HEK293T (cell line): Measurements from ENCODE around the gene TRIM59.

ENCODE experiments used
- CTCF ChIA-PET: fragments of 350-600 bp; formaldehyde crosslinking; extraction: SDS; loops from one replicate; lab custom pipeline; 2021; ENCODE audit warnings: antibody characterized with exemption, inconsistent platforms; lab: Yijun Ruan, JAX
- POLR2A ChIA-PET: fragments of 350-600 bp; formaldehyde crosslinking; extraction: SDS; loops from one replicate; lab custom pipeline; 2020; ENCODE audit warnings: antibody characterized with exemption, inconsistent platforms; lab: Yijun Ruan, JAX
- DNase-seq: peaks from one replicate; pipeline ENCODE4 v3.0.0; 2012; ENCODE audit warnings: mixed read lengths; ENCODE audit errors: extremely low spot score
- ARNT ChIP-seq: fragments of 450-650 bp; IDR thresholded peaks from 2 replicates; pipeline ENCODE4 v1.6.1; 2017; ENCODE audit warnings: mild to moderate bottlenecking
- BHLHE40 ChIP-seq: fragments of 450-650 bp; IDR thresholded peaks from 2 replicates; pipeline ENCODE4 v1.6.1; 2016; ENCODE audit warnings: mild to moderate bottlenecking, moderate library complexity, borderline replicate concordance
- CTBP1 ChIP-seq: fragments of 450-650 bp; IDR thresholded peaks from 2 replicates; pipeline ENCODE4 v1.6.1; 2016; ENCODE audit warnings: borderline replicate concordance
- ELF4 ChIP-seq: fragments of 450-650 bp; IDR thresholded peaks from 2 replicates; pipeline ENCODE4 v1.6.1; 2017; ENCODE audit warnings: antibody characterized with exemption
- FOXA1 ChIP-seq: fragments of 450-650 bp; IDR thresholded peaks from 2 replicates; pipeline ENCODE4 v1.6.1; 2016; ENCODE audit warnings: mild to moderate bottlenecking
- FOXK2 ChIP-seq: fragments of 450-650 bp; IDR thresholded peaks from 2 replicates; pipeline ENCODE4 v1.6.1; 2016; ENCODE audit warnings: mild to moderate bottlenecking
- FOXM1 ChIP-seq: fragments of 450-650 bp; IDR thresholded peaks from 2 replicates; pipeline ENCODE4 v1.6.1; 2017; ENCODE audit warnings: mild to moderate bottlenecking, borderline replicate concordance
- HDGF ChIP-seq: fragments of 450-650 bp; IDR thresholded peaks from 2 replicates; pipeline ENCODE4 v1.6.1; 2017; ENCODE audit warnings: antibody characterized with exemption, borderline replicate concordance
- L3MBTL2 ChIP-seq: fragments of 450-650 bp; conservative IDR thresholded peaks from 2 replicates; pipeline ENCODE4 v1.6.1; 2016; ENCODE audit warnings: mild to moderate bottlenecking
- LEF1 ChIP-seq: fragments of 450-650 bp; IDR thresholded peaks from 2 replicates; pipeline ENCODE4 v1.6.1; 2017; ENCODE audit warnings: mild to moderate bottlenecking, borderline replicate concordance
- NFRKB ChIP-seq: fragments of 450-650 bp; IDR thresholded peaks from 2 replicates; pipeline ENCODE4 v1.6.1; 2016; ENCODE audit warnings: mild to moderate bottlenecking, moderate library complexity
- PKNOX1 ChIP-seq: fragments of 450-650 bp; IDR thresholded peaks from 2 replicates; pipeline ENCODE4 v1.6.1; 2016
- SP1 ChIP-seq: fragments of 450-650 bp; IDR thresholded peaks from 2 replicates; pipeline ENCODE4 v1.6.1; 2017
- SUZ12 ChIP-seq: fragments of 450-650 bp; IDR thresholded peaks from 2 replicates; pipeline ENCODE4 v1.6.1; 2016; ENCODE audit warnings: mild to moderate bottlenecking
- TARDBP ChIP-seq: fragments of 450-650 bp; IDR thresholded peaks from 2 replicates; pipeline ENCODE4 v1.6.1; 2016
- ZNF384 ChIP-seq: fragments of 450-650 bp; IDR thresholded peaks from 2 replicates; pipeline ENCODE4 v1.6.1; 2016

Gene TRIM59

DNA sequence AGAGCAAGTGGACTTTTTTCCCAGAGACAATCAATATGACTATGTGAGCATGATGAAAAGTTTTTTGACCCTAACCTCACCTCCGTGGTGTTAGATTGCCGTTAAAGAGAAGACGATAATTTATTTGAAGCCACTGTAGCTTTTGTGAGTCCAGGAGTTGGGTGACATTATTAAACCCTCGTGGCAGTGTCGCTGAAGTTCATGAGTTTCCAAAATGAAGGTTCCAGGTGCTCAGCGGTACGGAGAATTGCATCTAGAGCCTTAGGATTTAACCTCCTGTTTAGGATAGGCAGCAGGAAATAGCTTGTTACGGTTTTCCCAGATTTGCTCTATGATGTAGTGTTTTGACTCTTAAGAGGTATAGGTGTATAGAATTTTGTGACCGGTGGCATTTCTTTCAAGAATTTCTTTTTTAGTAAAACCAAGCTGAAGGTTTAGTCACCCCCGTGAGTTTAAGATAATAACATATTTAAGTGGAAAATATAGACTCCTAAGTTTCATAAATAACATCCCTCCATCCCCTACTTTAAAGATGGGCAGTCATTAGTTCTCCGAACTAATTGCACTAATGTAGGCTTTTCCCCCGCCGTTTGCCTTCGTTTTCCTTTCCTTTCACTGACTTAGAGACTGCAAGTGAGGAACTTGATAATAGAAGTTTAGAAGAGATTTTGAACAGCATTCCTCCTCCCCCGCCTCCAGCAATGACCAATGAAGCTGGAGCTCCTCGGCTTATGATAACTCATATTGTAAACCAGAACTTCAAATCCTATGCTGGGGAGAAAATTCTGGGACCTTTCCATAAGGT is 48.1 kb downstream of the TRIM59 start:
- TF ChIP-seq HDGF = no peak
- TF ChIP-seq TARDBP = no peak
- TF ChIP-seq CTBP1 = no peak
- TF ChIP-seq FOXA1 = no peak
- TF ChIP-seq FOXK2 = no peak
- TF ChIP-seq FOXM1 = no peak
- no peak for TF ChIP-seq SUZ12
- no peak for TF ChIP-seq NFRKB
- no peak for TF ChIP-seq L3MBTL2
- ChIA-PET CTCF (no interaction called here), POLR2A (interaction anchor here (0.9 kb wide), 1 partner anchor 11 kb away, joined by 3 read pairs; no protein-coding TSS in a partner anchor)
- no peak for DNase-seq

DNA sequence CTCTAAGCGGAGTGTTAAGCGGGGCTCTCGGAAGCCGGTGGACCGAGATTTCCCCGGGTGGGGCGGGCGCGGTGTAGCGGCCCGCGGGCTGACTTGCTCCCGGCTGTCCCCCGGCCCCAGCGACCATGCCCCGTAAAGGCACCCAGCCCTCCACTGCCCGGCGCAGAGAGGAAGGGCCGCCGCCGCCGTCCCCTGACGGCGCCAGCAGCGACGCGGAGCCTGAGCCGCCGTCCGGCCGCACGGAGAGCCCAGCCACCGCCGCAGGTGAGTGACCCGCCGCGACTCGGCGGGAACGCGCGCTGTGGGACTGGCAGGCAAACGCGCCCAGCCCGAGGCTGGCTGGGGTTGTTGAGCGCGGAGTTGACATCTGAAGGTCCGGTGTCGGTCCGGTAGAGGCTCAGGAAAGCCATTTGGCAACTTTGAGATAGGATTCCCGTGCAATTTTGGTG is 48.9 kb downstream of the TRIM59 start:
- ChIA-PET CTCF (no interaction called here), POLR2A (interaction anchor here (1.3 kb wide), 2 partner anchors 10 to 175 kb away, joined by 3 to 4 read pairs; partner anchors contain the start of gene C3orf80)
- no peak for TF ChIP-seq PKNOX1
- DNase-seq = peak; percentile 13

GRCh38 chr3:160400030-160400701 is 49.4 kb downstream of the TRIM59 start:
- CTCF ChIA-PET = no interaction called here

DNA sequence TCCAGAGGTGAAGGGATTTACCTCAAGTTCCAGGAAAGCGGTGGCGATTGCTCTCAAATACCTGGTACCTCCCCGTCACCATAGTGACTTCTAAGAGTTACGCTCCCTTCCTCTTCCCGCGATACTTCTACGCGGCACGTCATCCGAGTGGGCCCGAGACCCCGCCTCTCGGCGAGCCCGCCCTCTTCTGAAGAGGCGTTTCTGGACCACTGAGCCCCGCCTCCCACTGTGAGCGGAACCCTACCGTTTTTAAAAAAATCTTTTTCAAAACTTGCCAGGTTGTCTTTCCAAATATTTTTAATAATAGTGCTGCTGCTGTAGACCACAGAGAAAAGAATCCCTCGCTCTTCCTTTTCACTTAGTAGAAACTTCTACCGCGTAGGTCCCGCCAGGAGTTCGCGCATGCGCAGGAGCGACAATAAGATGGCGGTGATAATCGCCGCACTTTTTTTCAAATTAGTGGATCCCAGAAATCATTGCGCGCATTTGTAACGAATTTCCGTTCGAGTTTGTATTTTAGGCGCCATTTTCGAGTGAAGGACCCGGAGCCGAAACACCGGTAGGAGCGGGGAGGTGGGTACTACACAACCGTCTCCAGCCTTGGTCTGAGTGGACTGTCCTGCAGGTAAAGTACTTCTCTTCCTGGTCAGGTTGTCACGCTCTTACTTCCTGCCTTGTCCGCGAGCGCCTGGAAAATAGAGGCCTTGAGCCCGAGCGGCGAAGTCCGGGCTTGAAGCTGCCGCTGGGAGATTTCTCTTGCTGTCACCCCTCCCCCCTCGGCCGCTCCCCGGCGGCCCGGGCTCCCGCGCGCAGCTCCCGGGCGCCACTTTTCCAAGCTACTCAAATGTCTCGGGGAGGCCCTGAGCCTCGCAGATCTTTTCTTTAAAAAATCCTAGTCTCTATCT is 50.2 kb downstream of the TRIM59 start, which contains the start of the genes IFT80 and SMC4:
Gene IFT80 (minus strand): TSS at position 101 of the 905 bp plus-strand sequence. CDS start 14,625 bp downstream, outside the sequence.
Gene SMC4 (plus strand): TSS at position 526 of the 905 bp plus-strand sequence. CDS start 1,177 bp downstream, outside the sequence.
- peak; percentile 93 for DNase-seq
- ChIA-PET CTCF (no interaction called here), POLR2A (interaction anchor here (1.1 to 1.3 kb wide), 3 partner anchors 11 to 174 kb away, joined by 3 to 4 read pairs (median 3); partner anchors contain the start of gene C3orf80)
- TF ChIP-seq BHLHE40 (no peak), SP1 (peak; percentile 18; the same call in 1 of the 2 replicates), FOXM1 (peak; percentile 97), ELF4 (peak; percentile 69; the same call in 1 of the 2 replicates), NFRKB (peak; percentile 52; the same call in 1 of the 2 replicates), ZNF384 (peak; percentile 92), L3MBTL2 (no peak), FOXK2 (no peak), SUZ12 (no peak), PKNOX1 (no peak)

More at GRCh38 chr3:160400030-160400701, 49.4 kb downstream of the TRIM59 start:
- POLR2A ChIA-PET = interaction anchor here (1.1 to 1.3 kb wide), 3 partner anchors 10 to 175 kb away, joined by 3 to 4 read pairs (median 3); partner anchors contain the start of gene C3orf80
- TF ChIP-seq FOXM1 (no peak), FOXK2 (no peak), ZNF384 (no peak), ELF4 (no peak), BHLHE40 (no peak), FOXA1 (no peak), SP1 (no peak), HDGF (no peak), ARNT (no peak), NFRKB (no peak), PKNOX1 (no peak)
- DNase-seq = no peak

DNA sequence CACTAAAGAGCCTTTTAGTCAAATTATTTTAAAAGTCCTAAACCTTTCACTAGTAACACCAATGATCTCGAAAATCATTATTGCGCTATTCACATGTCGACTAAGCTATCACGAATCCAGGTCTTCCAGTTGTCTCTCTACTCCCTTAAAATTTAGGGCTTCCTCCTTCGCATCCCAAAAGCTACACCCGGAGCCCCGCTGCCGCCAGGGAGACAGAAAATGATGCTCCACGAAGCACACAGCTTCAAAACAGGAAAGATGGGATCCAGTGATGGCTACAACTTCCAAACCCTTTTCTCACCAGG is 50.8 kb downstream of the TRIM59 start:
- TF ChIP-seq CTBP1 (peak; percentile 65), HDGF (no peak)
- DNase-seq = no peak
- ChIA-PET POLR2A (no interaction called here), CTCF (no interaction called here)

- ChIA-PET POLR2A (no interaction called here), CTCF (no interaction called here)
- no peak for DNase-seq
- TF ChIP-seq NFRKB (no peak), FOXA1 (no peak), ARNT (no peak), FOXK2 (no peak), SP1 (no peak), TARDBP (no peak), ZNF384 (no peak), FOXM1 (no peak), L3MBTL2 (no peak), ELF4 (no peak), BHLHE40 (no peak), HDGF (no peak), LEF1 (no peak), SUZ12 (no peak), CTBP1 (no peak), PKNOX1 (no peak)
Observed at GRCh38 chr3:160395297-160395696, 54.3 kb downstream of the TRIM59 start.
